ENCODE measurements around the gene GTF2H2C_2.
"Not testable (repeated sequence)": the region's sequence is repeated elsewhere in the genome, so short reads cannot be mapped to it uniquely, and the experiment has no call there.

Gene GTF2H2C_2

GRCh38 chr5:70415117-70415516 is at the start of gene GTF2H2C_2:
Gene GTF2H2C_2, plus strand, starts transcription at chr5:70415368.
- peak; percentile 100 for ATAC-seq
- not testable (repeated sequence) for H3K9me3 Mint-ChIP-seq, H3K27ac Mint-ChIP-seq, H3K4me3 Mint-ChIP-seq, H3K27me3 Mint-ChIP-seq, DNase-seq, H3K4me1 Mint-ChIP-seq

DNA sequence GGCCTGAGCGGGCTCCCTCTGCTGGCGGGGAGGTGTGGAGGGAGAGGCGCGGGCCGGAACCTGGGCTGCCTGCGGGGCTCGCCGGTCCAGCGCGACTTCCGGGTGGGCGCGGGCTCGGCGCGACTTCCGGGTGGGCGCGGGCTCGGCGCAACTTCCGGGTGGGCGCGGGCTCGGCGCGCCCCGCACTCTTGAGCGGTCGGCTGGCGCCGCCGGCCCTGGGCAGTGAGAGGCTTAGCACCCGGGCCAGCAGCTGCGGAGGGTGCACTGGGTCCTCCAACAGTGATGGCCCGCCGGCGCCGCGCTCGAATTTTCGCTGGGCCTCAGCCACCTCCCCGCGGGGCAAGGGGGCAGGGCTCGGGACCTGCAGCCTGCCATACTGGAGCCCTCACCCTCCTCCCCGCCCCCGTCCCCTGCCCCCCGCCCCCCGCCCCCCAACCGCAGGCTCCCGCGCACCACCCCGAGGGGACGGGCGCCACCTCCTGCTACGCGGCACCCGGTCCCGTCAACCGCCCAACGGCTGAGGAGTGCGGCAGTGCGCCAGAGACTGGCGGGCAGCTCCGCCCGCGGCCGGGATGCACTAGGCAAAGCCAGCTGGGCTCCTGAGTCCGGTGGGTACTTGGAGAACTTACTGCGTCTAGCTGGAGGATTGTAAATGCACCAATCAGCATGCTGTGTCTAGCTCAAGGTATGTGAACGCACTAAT is 14.0 kb upstream of the GTF2H2C_2 start:
- not testable (repeated sequence) for H3K9me3 Mint-ChIP-seq, H3K27me3 Mint-ChIP-seq, H3K27ac Mint-ChIP-seq, H3K4me1 Mint-ChIP-seq
- peak overlapping the region; percentile 64 to 79 for H3K4me3 Mint-ChIP-seq
- DNase-seq (peak; percentile 51 to 74), ATAC-seq (peak; percentile 95)

DNA sequence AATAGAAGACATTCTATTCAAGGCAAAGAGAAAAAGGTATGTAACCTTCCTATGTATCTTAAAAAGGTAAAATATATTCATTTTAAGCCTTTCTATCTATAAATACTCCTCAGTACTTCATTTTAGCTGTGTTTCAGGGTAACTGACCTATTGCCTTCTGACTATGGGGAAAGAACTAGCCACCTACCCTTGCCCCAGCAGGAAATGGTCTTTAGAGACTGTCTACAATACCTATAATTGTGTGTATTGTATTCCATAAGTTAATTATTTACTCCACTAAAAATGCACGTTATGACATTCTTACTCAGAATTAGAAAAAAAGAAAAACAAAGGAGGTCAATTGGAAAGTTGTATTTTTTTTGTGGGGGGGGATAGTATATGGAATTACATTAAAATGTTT is 6.2 kb downstream of the GTF2H2C_2 start:
- not testable (repeated sequence) for H3K9me3 Mint-ChIP-seq, ATAC-seq, H3K27ac Mint-ChIP-seq, H3K27me3 Mint-ChIP-seq, DNase-seq, H3K4me1 Mint-ChIP-seq, H3K4me3 Mint-ChIP-seq

GRCh38 chr5:70423215-70423614 is 8.0 kb downstream of the GTF2H2C_2 start:
- H3K27me3 Mint-ChIP-seq, ATAC-seq, DNase-seq, H3K4me1 Mint-ChIP-seq, H3K27ac Mint-ChIP-seq, H3K9me3 Mint-ChIP-seq, H3K4me3 Mint-ChIP-seq: not testable (repeated sequence)

GRCh38 chr5:70438518-70438917 is 23.4 kb downstream of the GTF2H2C_2 start:
- H3K27ac Mint-ChIP-seq, H3K27me3 Mint-ChIP-seq, H3K4me3 Mint-ChIP-seq, H3K4me1 Mint-ChIP-seq, ATAC-seq, DNase-seq, H3K9me3 Mint-ChIP-seq: not testable (repeated sequence)

- not testable (repeated sequence) for H3K27me3 Mint-ChIP-seq, H3K9me3 Mint-ChIP-seq, H3K4me1 Mint-ChIP-seq
Measured at GRCh38 chr5:70449565-70449964, 34.4 kb downstream of the GTF2H2C_2 start.

GRCh38 chr5:70451249-70451984 is 36.2 kb downstream of the GTF2H2C_2 start:
- DNase-seq, H3K4me3 Mint-ChIP-seq, ATAC-seq, H3K9me3 Mint-ChIP-seq, H3K4me1 Mint-ChIP-seq, H3K27ac Mint-ChIP-seq, H3K27me3 Mint-ChIP-seq: not testable (repeated sequence)

More at GRCh38 chr5:70449565-70449964, 34.4 kb downstream of the GTF2H2C_2 start:
- ATAC-seq, H3K4me3 Mint-ChIP-seq, DNase-seq, H3K27ac Mint-ChIP-seq: not testable (repeated sequence)

GRCh38 chr5:70457093-70457492 is 41.9 kb downstream of the GTF2H2C_2 start:
- not testable (repeated sequence) for H3K4me3 Mint-ChIP-seq, H3K27me3 Mint-ChIP-seq, DNase-seq, ATAC-seq, H3K27ac Mint-ChIP-seq, H3K4me1 Mint-ChIP-seq, H3K9me3 Mint-ChIP-seq

- not testable (repeated sequence) for H3K27me3 Mint-ChIP-seq, H3K4me3 Mint-ChIP-seq, ATAC-seq, H3K27ac Mint-ChIP-seq, H3K4me1 Mint-ChIP-seq, DNase-seq, H3K9me3 Mint-ChIP-seq
Measured at GRCh38 chr5:70459188-70459587, 44.0 kb downstream of the GTF2H2C_2 start.

DNA sequence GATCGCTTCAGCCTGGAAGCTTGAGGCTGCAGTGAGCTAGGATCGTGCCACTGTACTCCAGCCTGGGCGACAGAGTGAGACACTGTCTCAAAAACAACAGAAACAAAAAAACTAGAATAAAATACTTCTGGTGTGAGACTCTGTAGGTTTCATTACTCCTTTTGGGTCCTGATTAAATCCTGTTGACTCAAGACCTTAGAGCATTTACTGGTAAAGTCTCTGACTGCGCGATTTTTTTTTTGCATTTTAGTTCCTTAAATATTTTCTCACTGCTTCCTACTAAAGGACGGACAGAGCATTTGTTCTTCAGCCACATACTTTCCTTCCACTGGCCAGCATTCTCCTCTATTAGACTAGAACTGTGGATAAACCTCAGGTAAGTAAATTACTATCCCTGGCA is 46.8 kb downstream of the GTF2H2C_2 start:
- not testable (repeated sequence) for H3K4me3 Mint-ChIP-seq, H3K27me3 Mint-ChIP-seq, DNase-seq, H3K27ac Mint-ChIP-seq, H3K4me1 Mint-ChIP-seq, ATAC-seq, H3K9me3 Mint-ChIP-seq

DNA sequence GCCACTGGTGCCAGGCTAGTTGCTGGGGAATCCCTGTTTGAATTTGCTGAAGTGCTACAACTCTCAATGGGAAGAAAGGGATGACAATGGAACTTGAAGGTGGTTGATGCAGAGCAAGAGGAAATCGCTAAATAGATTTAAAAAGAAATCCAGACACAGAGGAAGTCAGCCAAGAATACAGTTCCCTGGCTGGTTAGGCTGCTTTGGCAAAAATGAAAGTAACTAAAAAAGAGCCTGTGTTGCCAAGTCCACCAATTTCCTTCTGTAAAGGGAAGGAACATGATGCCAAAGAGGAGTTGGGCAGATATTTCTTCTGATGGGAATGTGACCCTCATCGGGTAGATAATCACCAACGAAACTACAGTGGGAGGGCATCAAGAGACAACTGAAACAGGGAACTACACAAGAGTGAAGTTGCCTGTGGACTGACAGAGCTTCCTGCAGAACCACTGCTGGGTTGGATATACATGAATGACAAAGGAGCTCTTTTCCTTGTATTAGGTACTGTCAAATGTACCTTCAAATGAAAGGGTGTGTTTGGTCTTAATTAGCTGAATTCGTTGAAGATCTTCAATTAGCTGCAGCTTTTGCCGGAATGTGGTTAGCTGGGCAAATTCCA is 49.0 kb downstream of the GTF2H2C_2 start:
- H3K4me3 Mint-ChIP-seq, DNase-seq, H3K27me3 Mint-ChIP-seq, H3K27ac Mint-ChIP-seq, H3K9me3 Mint-ChIP-seq, H3K4me1 Mint-ChIP-seq, ATAC-seq: not testable (repeated sequence)

GRCh38 chr5:70469926-70470509 is 54.9 kb downstream of the GTF2H2C_2 start:
- not testable (repeated sequence) for H3K4me1 Mint-ChIP-seq, H3K4me3 Mint-ChIP-seq, H3K27ac Mint-ChIP-seq, ATAC-seq, H3K9me3 Mint-ChIP-seq, DNase-seq, H3K27me3 Mint-ChIP-seq
